GM12874 (cell line): ENCODE measurements around the gene PDCD11.

ENCODE experiments used
- TF ChIP-seq, protein P1 (sequence below): IDR thresholded peaks from 2 replicates; pipeline ENCODE4 v1.5.1; 2011; ENCODE audit warnings: low read depth, mild to moderate bottlenecking, control low read depth, low read length, moderate library complexity; ENCODE audit not compliant: insufficient read depth

The PDCD11 gene

DNA sequence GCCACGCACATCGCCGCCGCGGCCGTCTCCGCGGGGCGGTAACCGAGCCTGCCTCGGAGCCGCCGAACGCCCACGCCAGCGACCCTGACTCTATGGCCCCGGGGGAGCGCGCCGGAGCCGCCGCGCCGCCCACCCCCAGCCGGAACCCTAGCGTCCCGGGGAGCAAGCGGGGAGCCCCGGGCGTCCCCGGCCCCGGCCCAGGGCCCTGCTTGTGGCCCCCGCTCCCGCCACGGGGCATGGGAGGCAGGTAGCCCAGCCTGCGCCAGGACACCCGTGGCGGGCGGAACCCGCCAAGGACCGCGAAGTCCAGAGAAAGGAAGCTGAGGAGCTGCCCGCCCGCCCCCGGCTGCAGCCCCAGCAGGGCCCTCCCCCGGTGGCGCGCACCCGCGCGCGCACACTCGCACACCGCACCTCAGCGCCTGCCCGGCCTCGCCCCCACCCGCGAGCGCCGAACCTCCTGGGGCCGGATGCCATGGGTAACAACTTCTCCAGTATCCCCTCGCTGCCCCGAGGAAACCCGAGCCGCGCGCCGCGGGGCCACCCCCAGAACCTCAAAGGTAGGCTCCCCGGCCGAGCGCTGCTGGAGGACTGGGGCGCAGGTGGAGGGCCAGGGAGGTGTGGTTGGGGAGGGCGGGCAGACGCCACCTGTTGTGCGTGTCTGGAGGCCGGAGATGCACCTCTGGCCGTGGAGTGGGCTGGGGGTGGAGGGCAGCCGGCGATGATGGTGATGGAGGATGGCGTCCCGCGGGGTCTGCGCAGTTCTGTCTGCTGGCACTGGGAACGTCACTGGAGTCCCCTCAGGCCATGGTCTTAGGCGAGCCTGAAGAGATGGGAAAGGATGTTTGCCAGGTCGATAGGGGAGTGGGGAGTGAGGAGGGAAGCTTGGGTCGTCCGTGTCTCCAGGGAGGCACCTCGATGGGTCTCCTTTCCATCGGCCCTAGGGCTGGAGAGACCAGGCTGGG, 97.8 kb downstream of the PDCD11 start:
- TF ChIP-seq, protein P1, sequence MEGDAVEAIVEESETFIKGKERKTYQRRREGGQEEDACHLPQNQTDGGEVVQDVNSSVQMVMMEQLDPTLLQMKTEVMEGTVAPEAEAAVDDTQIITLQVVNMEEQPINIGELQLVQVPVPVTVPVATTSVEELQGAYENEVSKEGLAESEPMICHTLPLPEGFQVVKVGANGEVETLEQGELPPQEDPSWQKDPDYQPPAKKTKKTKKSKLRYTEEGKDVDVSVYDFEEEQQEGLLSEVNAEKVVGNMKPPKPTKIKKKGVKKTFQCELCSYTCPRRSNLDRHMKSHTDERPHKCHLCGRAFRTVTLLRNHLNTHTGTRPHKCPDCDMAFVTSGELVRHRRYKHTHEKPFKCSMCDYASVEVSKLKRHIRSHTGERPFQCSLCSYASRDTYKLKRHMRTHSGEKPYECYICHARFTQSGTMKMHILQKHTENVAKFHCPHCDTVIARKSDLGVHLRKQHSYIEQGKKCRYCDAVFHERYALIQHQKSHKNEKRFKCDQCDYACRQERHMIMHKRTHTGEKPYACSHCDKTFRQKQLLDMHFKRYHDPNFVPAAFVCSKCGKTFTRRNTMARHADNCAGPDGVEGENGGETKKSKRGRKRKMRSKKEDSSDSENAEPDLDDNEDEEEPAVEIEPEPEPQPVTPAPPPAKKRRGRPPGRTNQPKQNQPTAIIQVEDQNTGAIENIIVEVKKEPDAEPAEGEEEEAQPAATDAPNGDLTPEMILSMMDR = no peak

DNA sequence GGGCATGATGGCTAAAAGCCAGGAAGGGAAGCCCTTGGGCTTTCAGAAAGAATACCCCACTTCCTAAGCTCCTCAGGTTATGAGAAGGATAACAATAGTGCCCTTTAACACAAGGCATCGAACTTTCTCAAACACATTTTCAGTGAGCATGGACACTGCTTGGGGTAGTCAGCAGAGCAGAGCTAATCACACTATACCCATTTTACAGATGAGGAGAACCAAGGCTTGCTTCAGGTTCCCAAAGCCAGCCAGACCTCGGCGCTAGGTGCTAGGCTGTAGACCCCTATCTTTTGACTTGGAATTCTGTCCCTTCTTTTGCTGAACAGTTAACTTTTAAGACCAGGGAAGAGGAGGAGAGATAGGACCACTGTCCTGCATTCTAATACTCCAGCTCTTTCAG, 98.9 kb downstream of the PDCD11 start:
- TF ChIP-seq, protein P1 = no peak
